Measurements from ENCODE around the gene PLEK.
"Not testable (repeated sequence)": the region's sequence is repeated elsewhere in the genome, so short reads cannot be mapped to it uniquely, and the experiment has no call there.

Gene PLEK

GRCh38 chr2:68333931-68334330 is 31.2 kb upstream of the PLEK start:
- Histone ChIP-seq H3K9ac (ENCODE audit: low read depth, low read length) (no peak overlapping the region), H3K36me3 (ENCODE audit: control insufficient read depth, insufficient read depth, low read length) (no peaks in the 10 kb centered on the region)

DNA sequence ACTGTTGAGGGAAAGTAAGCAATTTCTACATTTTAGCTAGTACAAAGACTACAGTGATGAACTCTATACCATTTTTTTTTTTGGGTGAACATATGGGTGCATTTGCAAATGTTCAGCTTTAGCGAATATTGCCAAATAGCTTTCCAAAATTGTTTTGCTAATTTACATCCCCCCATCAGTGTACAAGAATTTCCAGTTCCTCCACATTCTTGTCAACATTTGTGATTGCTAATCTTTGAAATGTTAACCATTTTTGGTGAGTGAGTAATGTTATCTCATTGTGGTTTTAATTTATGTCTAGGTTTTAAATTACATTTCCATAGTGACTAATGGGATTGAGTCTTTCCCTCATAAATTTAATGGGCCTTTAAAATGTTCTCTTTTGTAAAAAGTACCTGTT is 28.9 kb upstream of the PLEK start:
- Histone ChIP-seq H3K27me3 (ENCODE audit: control insufficient read depth, insufficient read depth, low read length) (no peaks in the 10 kb centered on the region), H3K9ac (ENCODE audit: low read depth, low read length) (no peak overlapping the region), H3K36me3 (ENCODE audit: control insufficient read depth, insufficient read depth, low read length) (no peaks in the 10 kb centered on the region), H3K4me1 (ENCODE audit: control insufficient read depth, insufficient read depth, low read length) (peaks cover 10% of the 10 kb centered on the region; the same call in 1 of the 2 replicates), H3K27ac (ENCODE audit: low read depth, low read length) (no peak overlapping the region), H3K4me3 (ENCODE audit: low read depth, low read length) (no peak overlapping the region; the same call in 1 of the 2 replicates), H3K9me3 (ENCODE audit: control insufficient read depth, insufficient read depth, low read length) (no peaks in the 10 kb centered on the region)

More at GRCh38 chr2:68333931-68334330, 31.2 kb upstream of the PLEK start:
- Histone ChIP-seq H3K4me1 (ENCODE audit: control insufficient read depth, insufficient read depth, low read length) (peaks cover 10% of the 10 kb centered on the region; the same call in 1 of the 2 replicates), H3K4me3 (ENCODE audit: low read depth, low read length) (no peak overlapping the region), H3K9me3 (ENCODE audit: control insufficient read depth, insufficient read depth, low read length) (no peaks in the 10 kb centered on the region), H3K27me3 (ENCODE audit: control insufficient read depth, insufficient read depth, low read length) (no peaks in the 10 kb centered on the region), H3K27ac (ENCODE audit: low read depth, low read length) (no peak overlapping the region)

DNA sequence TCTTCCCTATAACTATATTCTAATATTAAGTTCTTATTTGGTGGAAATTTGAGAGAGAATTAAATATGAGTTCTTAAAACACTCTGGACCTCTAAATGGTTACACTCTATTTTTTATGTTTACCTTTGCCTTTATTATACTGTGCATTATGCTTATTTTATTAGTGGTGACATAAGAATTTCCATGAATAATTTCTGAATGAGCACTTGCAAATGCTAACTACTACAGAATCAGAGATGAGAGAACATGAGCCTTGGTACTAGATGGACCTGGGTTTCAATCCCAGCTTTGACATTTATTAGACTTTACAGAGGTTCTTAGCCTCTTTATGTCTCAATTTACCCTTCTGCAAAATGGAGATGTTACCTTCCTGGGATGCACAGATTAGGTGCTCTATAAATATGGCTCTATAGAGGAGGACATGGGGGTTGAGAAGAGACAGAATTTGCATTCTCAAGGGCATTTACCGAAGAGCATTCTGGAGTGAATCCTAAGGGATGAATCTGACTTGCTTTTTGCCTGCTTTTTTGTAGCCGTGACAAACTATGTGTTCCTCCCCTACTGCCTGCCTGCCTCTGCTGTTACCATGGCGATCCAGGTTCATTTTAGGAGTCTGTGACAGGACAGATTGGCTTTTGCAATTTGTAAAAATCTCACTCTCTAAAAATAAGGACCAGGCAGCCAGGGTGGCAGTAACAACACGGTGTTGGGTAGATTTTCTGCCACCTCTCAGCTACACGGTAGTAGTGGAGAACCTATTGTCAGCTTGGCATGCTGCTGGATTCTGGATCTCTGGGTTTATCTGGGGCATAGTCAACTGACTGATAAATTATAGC is 24.6 kb upstream of the PLEK start:
- H3K9me3 ChIP-seq (ENCODE audit: control insufficient read depth, insufficient read depth, low read length): no peaks in the 10 kb centered on the region
- no peaks in the 10 kb centered on the region for H3K27me3 ChIP-seq (ENCODE audit: control insufficient read depth, insufficient read depth, low read length)
- H3K9ac ChIP-seq (ENCODE audit: low read depth, low read length): no peak overlapping the region
- no peak overlapping the region for H3K27ac ChIP-seq (ENCODE audit: low read depth, low read length)
- H3K36me3 ChIP-seq (ENCODE audit: control insufficient read depth, insufficient read depth, low read length): no peaks in the 10 kb centered on the region
- no peak overlapping the region for H3K4me3 ChIP-seq (ENCODE audit: low read depth, low read length)
- H3K4me1 ChIP-seq (ENCODE audit: control insufficient read depth, insufficient read depth, low read length): peaks cover 10% of the 10 kb centered on the region; the same call in 1 of the 2 replicates

DNA sequence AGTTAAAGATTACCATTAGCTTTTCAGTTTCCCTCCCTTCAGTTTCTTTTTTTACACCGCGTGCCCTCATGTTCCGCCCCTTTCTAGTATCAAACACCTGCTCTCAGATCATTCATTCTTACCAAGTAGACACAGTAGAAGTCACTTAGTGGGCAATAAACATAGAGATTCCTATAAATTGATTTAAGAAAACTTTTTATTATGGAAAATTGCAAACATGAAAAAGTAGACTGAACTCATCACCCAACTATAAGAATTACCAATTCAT is 24.1 kb upstream of the PLEK start:
- no peak overlapping the region for H3K27ac ChIP-seq (ENCODE audit: low read depth, low read length)
- H3K36me3 ChIP-seq (ENCODE audit: control insufficient read depth, insufficient read depth, low read length): no peaks in the 10 kb centered on the region
- H3K27me3 ChIP-seq (ENCODE audit: control insufficient read depth, insufficient read depth, low read length): no peaks in the 10 kb centered on the region
- H3K4me1 ChIP-seq (ENCODE audit: control insufficient read depth, insufficient read depth, low read length): peaks cover 6% of the 10 kb centered on the region; the same call in 1 of the 2 replicates
- no peak overlapping the region for H3K4me3 ChIP-seq (ENCODE audit: low read depth, low read length)
- H3K9ac ChIP-seq (ENCODE audit: low read depth, low read length): no peak overlapping the region
- H3K9me3 ChIP-seq (ENCODE audit: control insufficient read depth, insufficient read depth, low read length): no peaks in the 10 kb centered on the region

DNA sequence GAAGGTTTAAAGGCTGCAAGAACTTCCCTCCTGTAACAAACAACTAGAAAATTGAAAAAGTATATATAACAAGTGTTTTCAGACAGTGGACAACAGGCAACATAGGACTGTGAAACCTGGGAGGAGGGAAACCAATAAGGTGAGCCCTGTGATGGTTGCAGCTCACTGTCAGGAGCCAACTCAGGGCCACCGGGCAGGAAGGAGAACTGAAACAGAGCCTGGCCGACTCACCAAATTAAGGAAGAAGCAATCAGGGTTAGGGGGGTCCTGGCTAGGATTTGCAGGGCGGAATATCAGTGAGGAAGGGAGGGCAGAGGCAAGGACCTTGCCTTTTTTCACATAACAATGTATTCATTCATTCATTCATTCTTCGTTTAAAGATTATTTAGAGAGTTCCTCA is 23.5 kb upstream of the PLEK start:
- H3K4me3 ChIP-seq (ENCODE audit: low read depth, low read length): no peak overlapping the region
- peaks cover under 1% of the 10 kb centered on the region; the same call in 1 of the 2 replicates for H3K4me1 ChIP-seq (ENCODE audit: control insufficient read depth, insufficient read depth, low read length)
- no peaks in the 10 kb centered on the region for H3K36me3 ChIP-seq (ENCODE audit: control insufficient read depth, insufficient read depth, low read length)

GRCh38 chr2:68342470-68342869 is 22.6 kb upstream of the PLEK start:
- Histone ChIP-seq H3K9me3 (ENCODE audit: control insufficient read depth, insufficient read depth, low read length) (no peaks in the 10 kb centered on the region), H3K27ac (ENCODE audit: low read depth, low read length) (no peak overlapping the region), H3K36me3 (ENCODE audit: control insufficient read depth, insufficient read depth, low read length) (no peaks in the 10 kb centered on the region), H3K4me1 (ENCODE audit: control insufficient read depth, insufficient read depth, low read length) (no peaks in the 10 kb centered on the region), H3K4me3 (ENCODE audit: low read depth, low read length) (no peak overlapping the region), H3K27me3 (ENCODE audit: control insufficient read depth, insufficient read depth, low read length) (no peaks in the 10 kb centered on the region), H3K9ac (ENCODE audit: low read depth, low read length) (no peak overlapping the region)

More for the DNA sequence above, 23.5 kb upstream of the PLEK start:
- Histone ChIP-seq H3K27ac (ENCODE audit: low read depth, low read length) (no peak overlapping the region), H3K9ac (ENCODE audit: low read depth, low read length) (no peak overlapping the region), H3K9me3 (ENCODE audit: control insufficient read depth, insufficient read depth, low read length) (no peaks in the 10 kb centered on the region), H3K27me3 (ENCODE audit: control insufficient read depth, insufficient read depth, low read length) (no peaks in the 10 kb centered on the region)

- no peaks in the 10 kb centered on the region for H3K4me1 ChIP-seq (ENCODE audit: control insufficient read depth, insufficient read depth, low read length)
- H3K27ac ChIP-seq (ENCODE audit: low read depth, low read length): no peak overlapping the region
- H3K36me3 ChIP-seq (ENCODE audit: control insufficient read depth, insufficient read depth, low read length): no peaks in the 10 kb centered on the region
- H3K4me3 ChIP-seq (ENCODE audit: low read depth, low read length): no peak overlapping the region
- no peaks in the 10 kb centered on the region for H3K9me3 ChIP-seq (ENCODE audit: control insufficient read depth, insufficient read depth, low read length)
- H3K9ac ChIP-seq (ENCODE audit: low read depth, low read length): no peak overlapping the region
- H3K27me3 ChIP-seq (ENCODE audit: control insufficient read depth, insufficient read depth, low read length): no peaks in the 10 kb centered on the region
Observed at GRCh38 chr2:68344031-68344430, 21.1 kb upstream of the PLEK start.

- Histone ChIP-seq H3K27me3 (ENCODE audit: control insufficient read depth, insufficient read depth, low read length) (no peaks in the 10 kb centered on the region), H3K4me3 (ENCODE audit: low read depth, low read length) (no peak overlapping the region), H3K4me1 (ENCODE audit: control insufficient read depth, insufficient read depth, low read length) (no peaks in the 10 kb centered on the region), H3K9me3 (ENCODE audit: control insufficient read depth, insufficient read depth, low read length) (no peaks in the 10 kb centered on the region), H3K27ac (ENCODE audit: low read depth, low read length) (no peak overlapping the region), H3K9ac (ENCODE audit: low read depth, low read length) (no peak overlapping the region), H3K36me3 (ENCODE audit: control insufficient read depth, insufficient read depth, low read length) (no peaks in the 10 kb centered on the region)
Observed at GRCh38 chr2:68345129-68345875, 19.8 kb upstream of the PLEK start.

- H3K9me3 ChIP-seq (ENCODE audit: control insufficient read depth, insufficient read depth, low read length); H3K27ac ChIP-seq (ENCODE audit: low read depth, low read length); H3K4me1 ChIP-seq (ENCODE audit: control insufficient read depth, insufficient read depth, low read length); H3K9ac ChIP-seq (ENCODE audit: low read depth, low read length); H3K4me3 ChIP-seq (ENCODE audit: low read depth, low read length); H3K27me3 ChIP-seq (ENCODE audit: control insufficient read depth, insufficient read depth, low read length); H3K36me3 ChIP-seq (ENCODE audit: control insufficient read depth, insufficient read depth, low read length): not testable (repeated sequence)
Observed at GRCh38 chr2:68349091-68349490, 16.0 kb upstream of the PLEK start.

GRCh38 chr2:68351997-68352396 is 13.1 kb upstream of the PLEK start:
- no peaks in the 10 kb centered on the region for H3K27me3 ChIP-seq (ENCODE audit: control insufficient read depth, insufficient read depth, low read length)
- H3K27ac ChIP-seq (ENCODE audit: low read depth, low read length): no peak overlapping the region
- H3K4me3 ChIP-seq (ENCODE audit: low read depth, low read length): no peak overlapping the region
- no peaks in the 10 kb centered on the region for H3K9me3 ChIP-seq (ENCODE audit: control insufficient read depth, insufficient read depth, low read length)
- H3K9ac ChIP-seq (ENCODE audit: low read depth, low read length): no peak overlapping the region
- no peaks in the 10 kb centered on the region for H3K4me1 ChIP-seq (ENCODE audit: control insufficient read depth, insufficient read depth, low read length)
- no peaks in the 10 kb centered on the region for H3K36me3 ChIP-seq (ENCODE audit: control insufficient read depth, insufficient read depth, low read length)

GRCh38 chr2:68352651-68353391 is 12.3 kb upstream of the PLEK start:
- H3K27me3 ChIP-seq (ENCODE audit: control insufficient read depth, insufficient read depth, low read length): no peaks in the 10 kb centered on the region
- H3K4me3 ChIP-seq (ENCODE audit: low read depth, low read length): no peak overlapping the region
- H3K27ac ChIP-seq (ENCODE audit: low read depth, low read length): no peak overlapping the region
- no peaks in the 10 kb centered on the region for H3K36me3 ChIP-seq (ENCODE audit: control insufficient read depth, insufficient read depth, low read length)
- no peak overlapping the region for H3K9ac ChIP-seq (ENCODE audit: low read depth, low read length)
- H3K9me3 ChIP-seq (ENCODE audit: control insufficient read depth, insufficient read depth, low read length): no peaks in the 10 kb centered on the region
- no peaks in the 10 kb centered on the region for H3K4me1 ChIP-seq (ENCODE audit: control insufficient read depth, insufficient read depth, low read length)

Measured in HUES48 (cell line).